RCC 7860 (cell line): Measurements from ENCODE around the gene GOLGA7B.

Source experiments
- DNase-seq: peaks from one replicate; pipeline ENCODE4 v3.0.0-alpha.2; 2015; ENCODE audit warnings: low spot score
- FAIRE-seq: peaks from 2 replicates; lab custom pipeline; 2012; peaks lifted over from hg19 to GRCh38; lab: Jason Lieb, UNC

GOLGA7B gene

DNA sequence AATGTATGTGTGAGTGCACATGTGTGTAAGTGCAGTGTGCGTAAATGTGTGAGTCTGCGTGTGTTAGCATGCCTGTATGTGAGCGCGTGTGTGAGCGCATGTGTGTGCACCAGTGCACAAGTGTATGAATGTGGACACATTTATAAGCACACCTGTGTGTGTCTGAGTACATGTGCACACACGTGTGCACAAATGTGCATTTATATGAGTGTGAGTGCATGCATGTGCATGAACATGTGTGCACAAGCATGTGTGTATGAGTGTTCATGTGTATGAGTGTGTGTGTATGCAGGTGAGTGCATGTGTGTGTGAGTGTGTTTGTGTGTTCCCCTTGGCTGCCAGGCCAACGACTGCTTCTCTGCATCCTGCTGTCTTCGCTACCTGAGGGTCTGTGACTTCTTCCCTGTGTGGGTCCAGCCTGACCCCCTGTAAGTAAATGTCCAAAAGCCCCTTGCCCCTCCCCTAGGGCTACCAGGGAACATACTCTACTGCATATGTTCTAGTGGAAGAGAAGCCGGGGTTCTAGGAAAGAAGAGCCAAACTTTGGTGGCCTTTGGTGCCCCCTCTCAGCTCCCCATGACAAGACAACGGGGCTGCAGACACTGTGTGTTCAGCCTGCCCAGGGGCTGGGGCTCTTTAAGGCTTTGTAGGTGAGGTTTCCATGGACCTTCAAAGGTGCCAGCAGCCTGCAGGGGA is 17.0 kb downstream of the GOLGA7B start:
- FAIRE-seq (no peak), DNase-seq (no peak)

DNA sequence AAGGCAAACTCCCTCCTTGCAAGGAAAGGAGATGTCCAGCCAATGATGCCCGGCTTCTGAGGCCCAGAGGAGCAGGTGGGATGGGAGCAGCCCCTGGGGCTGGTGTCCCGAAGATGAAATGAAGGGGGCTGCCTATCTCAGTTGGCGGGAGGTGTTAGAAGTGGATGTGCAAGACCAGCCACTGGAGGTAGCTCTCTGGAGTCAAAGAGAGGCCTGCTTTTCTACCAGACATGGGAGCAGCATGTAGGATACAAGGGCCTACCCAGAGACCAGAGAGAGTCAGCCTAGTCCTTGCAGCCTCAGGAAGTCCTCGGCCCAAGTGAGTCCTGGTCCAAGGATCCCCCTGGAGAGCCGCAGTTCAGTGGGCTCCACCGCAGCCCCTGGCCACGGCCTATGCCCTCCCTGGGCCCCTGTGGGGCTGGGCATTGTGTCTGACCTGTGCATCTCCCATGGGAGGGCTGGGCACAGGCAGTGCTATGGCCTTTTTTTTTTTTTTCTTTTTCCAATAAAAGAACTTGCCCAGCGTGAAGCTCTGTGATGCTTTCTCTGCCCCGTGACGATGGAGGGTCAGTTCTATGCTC is 17.7 kb downstream of the GOLGA7B start:
- FAIRE-seq (no peak), DNase-seq (no peak)

DNA sequence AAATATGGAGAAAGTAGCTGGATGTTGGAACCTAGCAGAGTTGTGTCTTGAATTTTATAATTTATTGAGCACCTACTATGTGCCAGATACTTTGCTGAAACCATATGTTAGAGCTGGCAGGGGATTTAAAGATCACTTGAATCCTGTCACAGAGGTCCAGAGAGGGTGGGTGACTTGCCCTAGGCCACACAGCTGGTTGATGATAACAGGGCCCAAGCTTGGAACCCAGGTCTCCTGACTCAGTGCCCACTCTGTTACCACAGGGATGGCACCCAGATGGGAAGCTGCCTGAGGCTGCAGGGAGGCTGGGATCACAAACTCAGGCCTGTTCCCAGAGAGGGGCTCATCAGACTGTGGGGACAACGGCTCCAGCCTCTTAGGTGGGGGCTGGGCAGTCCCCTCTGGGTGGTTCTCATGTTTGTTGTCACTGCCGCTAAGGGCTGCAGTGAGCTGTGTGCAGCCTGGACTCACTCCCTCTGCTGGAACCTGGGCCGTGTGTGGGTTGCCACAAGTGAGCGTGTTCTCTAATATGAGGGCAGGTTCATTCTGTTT is 18.6 kb downstream of the GOLGA7B start:
- DNase-seq, result no peak
- no peak for FAIRE-seq

DNA sequence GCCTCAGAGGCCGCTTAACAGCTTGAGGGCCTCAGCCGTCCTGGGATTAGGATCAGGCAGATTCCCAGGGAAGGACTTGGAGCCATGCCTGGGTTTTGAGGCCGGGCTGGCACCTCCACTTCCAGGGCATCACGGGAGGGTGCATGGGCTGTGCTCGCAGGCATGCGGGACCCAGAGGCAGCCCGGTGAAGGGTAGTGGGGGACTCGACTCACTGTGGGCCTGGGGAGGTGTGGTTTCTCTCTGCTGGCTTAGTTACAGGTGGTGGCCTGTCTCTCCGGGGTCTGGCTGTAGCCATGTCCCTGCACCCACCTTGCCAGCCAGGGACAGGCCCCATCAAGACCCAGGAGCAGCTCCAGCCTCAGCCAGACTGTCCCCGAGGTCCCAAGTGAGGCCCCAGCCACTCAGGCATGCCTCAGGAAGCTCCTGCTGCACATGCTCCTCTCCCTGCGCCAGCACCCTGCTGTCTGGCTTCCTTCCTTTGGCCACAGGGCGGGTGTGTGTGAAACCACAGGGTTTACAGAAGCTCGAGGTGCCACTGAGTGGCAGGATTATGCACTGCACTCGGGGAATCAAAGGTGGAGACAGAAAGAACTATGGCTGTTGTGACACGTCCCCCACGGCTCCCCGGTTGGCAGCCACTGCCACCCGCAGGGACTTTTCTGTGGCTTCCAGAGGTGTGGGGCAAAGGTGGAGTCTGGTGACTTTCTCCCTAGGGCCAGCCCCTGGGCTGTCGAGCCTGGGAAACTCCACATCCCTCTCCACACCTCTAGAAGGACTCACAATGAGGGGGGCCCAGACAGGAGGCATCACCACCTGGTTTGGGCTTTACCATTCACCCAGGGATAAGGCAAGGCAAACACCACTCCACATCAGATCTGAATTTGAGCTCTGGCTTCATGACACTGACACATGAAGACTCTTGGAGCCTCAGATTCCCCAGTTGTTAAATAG is 19.7 kb downstream of the GOLGA7B start:
- peak; percentile 89 for FAIRE-seq
- DNase-seq, result peak; percentile 91

DNA sequence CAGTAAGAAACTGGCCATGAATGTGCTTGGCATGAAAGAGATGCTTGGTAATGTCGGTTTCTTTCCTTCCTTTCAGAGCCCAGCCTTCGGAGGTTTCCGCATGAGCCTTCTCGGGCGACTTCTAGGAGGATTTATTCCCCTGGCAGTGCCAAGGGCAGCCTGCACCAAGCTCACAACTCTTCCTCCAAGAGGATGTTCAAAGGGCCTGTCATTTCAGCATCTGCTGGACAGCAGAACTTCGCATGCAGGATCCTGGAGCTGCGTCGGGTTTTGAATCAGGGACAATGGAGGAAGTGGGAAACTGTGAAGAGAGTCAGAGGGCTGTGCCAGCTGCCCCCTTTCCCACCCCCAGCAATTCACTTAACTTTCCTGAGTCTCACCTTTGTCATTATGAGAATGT is 21.3 kb downstream of the GOLGA7B start:
- DNase-seq (no peak), FAIRE-seq (no peak)

DNA sequence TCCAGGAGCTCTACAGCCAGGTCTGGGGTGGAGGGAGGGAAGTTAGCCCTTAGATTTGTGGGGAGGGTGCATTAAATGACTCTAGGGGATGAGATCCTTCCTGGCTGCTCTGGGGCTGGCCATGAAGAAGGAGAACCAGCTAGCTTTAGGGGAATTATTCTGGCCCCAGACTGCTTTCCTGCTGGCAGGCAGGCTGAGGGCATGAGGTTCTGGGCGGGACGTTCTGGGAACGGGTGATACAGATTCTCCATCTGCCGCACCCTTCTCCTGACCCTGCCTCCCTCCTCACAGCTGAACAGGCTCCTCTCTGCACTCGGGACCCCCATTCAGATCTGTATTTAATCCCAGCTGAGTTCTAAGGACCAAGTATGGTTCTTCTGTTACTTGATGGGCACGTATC is 23.9 kb downstream of the GOLGA7B start:
- FAIRE-seq (no peak), DNase-seq (no peak)

DNA sequence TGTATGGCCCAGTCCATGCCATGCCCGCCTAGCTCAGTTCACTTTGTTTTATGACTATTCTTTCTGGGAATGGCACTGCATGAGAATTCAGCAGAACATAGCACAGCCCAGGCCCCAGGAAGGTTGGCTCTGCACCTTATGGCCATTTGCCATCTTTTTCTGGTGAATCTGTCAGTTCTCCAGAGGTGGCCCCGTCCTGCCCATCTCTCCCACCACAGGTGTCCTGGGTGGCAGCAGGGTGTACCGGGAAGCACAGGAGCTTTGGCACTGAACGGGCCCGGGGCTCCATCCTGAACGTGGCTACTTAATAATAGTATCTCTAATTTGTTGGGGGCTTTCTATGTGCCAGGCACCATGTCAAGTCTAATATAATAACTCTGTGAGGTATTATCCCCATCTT is 24.7 kb downstream of the GOLGA7B start:
- FAIRE-seq (no peak), DNase-seq (no peak)

DNA sequence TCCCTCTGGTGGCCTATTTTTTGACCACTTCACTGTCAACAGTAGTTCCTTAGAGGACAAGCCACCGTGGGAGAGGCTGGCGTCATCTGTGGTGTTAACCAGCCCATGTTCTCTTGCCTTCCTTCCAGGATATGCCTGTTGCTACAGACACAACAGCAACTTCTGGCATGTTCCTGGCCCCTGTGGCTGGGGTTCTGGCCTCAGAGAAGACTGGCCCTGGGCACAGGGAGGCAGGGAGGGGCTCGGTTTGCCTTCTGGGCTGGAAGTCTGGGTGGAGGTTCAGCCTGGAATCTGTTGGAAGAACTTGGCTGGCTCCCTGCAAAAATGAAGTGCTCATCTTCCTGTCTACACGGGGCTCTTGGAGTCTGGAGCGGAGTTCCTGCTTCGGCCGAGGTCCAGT is 25.7 kb downstream of the GOLGA7B start:
- DNase-seq (no peak), FAIRE-seq (no peak)

DNA sequence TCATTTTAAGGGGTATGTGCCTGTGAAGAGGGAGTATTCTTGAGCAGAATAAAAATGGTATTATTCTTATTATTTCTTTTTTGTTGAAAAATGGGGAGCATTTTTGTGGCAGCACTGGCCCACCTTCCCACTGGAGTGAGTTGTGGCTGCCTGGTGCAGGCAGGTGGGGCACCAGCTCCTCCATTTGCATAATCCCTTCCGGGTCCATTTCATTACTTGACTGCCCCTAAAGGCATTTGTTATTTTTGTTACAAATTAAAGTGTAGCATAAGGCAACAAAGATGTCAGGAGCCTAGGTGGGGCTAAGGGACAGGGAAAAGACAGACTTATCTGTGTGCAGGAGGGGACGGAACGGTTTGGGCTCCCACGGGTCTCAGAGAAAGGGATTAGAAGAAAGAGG is 26.8 kb downstream of the GOLGA7B start:
- no peak for FAIRE-seq
- no peak for DNase-seq

DNA sequence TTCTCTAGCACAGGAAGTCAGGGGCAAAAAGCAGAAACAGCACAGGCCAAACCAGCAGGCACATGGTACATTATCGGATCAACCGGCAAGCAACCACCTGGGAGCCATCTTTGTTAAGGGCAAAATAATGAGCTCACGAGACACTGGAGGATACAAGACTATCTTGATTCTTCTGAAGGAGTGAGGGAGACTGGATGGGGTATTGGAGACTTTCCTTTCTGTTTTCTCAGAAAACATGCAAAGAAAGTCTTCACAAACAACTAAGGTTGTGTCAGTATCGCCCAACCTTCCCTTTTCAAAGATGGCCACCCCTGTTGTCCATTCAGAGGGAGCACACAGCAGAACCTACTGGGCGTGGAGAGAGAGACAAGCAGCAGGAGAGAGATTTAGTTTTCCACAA is 29.6 kb downstream of the GOLGA7B start:
- DNase-seq (no peak), FAIRE-seq (no peak)

DNA sequence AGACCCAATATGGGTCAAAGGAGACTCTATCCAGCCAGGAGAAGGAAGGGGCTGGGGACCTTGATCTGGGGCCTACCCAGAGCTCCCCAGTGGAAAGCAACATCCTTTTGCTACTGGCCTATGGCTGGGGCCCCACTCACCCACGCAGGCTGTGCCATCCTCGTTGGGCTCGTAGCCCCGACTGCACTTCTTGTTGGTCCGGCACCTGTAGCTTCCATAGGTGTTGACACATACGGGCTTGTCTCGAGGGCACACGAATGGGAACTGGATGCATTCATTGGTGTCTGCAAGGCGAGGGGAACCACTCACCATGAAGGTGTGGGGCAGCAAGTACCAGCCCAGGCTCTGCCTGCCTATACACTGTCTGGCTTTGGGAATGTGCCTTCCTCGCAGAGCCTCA is 30.5 kb downstream of the GOLGA7B start:
- no peak for FAIRE-seq
- DNase-seq, result no peak

DNA sequence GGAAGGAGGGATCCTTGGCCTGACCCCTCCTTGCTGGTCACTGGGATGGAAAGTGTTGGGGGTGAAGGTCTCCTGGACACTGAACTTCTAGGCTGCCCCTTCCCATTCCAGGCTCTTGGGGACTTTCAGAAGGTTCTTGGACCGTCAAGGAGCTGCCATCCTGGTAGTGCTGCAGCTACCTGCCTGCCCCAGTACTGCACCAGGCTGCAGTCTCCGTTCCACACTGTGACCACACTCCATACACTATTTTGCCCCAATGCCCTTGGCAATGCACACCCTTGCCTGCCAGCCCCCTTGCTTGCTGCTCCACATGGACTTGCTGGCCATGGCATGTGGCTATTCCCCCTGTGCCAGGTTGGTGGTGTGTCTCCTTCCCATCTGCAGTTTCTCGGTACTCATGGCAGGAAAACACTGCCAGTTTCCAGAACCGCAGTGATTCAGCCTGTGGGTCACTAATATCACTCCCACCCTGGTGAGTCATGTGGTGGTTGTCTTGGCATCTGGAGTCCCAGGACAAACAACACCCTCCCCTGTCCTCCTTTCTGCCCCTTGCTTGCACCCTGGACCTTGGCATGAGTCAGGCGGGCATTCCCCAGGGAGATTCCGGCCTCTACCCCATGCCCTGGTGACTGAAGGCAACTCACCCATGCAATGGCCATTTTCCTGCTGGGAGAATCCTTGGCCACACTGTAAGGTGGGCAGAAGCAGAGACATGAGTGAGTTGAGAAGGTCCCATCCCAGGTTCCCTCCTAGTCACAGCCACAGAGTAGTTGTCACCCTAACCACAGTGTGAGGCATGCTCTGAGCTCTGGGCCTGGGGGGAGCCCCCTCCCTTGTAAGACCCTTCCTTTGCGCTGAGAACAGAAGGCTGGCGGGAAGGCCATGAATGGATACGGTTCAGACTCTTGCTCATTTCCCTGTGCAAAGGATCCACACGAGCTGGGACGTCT is 32.8 kb downstream of the GOLGA7B start:
- DNase-seq (peak; percentile 99), FAIRE-seq (peak; percentile 99)

DNA sequence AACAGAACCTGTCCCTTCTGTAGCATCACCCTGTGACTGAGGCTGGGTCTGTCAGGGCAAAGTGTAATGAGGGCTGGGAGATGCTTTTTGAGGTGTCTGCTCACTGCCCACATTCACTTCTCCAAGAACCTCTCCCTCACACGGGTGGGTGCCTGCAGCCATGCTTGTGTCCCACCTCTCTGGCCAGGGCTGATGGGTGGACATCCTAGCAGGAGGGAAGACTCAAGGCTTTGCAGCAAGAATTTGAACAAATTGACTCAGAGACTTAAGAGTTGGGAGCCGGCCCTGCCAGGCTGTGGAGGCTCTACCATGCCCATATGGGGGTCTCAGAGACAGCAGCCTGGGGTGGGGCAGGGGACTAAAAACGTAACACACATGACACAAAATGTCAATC is 33.4 kb downstream of the GOLGA7B start:
- DNase-seq (no peak), FAIRE-seq (no peak)

DNA sequence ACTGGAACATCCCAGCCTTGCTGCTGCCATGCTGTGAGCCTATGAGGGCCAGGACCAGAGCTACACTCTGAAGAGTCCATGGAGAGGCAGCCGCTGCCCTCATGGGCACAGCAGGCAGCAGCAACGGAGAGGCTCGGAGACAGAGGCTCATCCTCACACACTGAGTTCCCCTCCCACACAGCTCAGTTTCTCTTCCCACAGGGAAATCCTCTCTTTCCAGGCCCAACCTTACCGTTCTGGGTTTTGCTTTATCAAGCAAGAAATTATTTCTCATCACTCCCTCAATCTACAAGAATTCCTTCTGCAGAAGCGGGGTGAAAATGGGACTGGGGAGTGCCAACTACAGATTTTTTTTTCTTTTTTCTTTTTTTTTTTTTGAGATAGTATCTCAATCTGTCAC is 36.6 kb downstream of the GOLGA7B start:
- DNase-seq, result no peak
- FAIRE-seq, result no peak

DNA sequence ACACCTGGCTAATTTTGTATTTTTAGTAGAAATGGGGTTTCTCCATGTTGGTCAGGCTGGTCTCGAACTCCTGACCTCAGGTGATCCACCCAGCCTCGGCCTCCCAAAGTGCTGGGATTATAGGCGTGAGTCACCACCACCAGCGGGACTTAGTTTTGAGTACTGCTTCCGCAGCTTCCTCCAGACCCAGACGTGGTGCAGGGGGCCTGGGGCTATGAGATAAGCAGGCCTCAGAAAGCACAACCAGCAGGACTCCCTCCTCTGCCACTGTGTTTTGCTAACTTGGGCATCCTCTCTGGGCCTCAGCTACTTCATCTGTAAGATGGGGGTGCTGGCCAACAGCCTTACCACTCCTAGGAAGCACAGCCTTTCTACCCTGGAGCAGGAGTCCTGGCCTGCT is 37.8 kb downstream of the GOLGA7B start:
- peak; percentile 19 for DNase-seq
- no peak for FAIRE-seq

DNA sequence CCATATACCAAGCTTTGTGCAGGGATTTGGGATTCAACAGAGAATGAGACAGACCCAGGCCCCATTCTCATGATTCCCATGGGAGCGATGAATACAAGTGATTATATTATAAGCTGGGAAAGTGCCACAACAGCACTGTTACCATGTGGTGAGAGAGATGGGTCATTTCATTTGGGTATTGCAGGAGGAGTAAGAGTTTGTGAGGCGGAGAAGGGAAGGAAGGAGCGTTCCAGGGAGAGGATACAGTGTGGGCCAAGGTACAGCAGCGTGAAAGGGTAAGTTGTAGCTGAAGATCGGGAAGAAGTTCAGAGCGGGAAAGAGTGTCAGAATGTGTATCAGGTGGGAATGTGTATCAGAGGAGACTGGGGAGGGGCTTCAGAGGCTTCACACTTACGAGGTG is 38.5 kb downstream of the GOLGA7B start:
- FAIRE-seq, result no peak
- no peak for DNase-seq

DNA sequence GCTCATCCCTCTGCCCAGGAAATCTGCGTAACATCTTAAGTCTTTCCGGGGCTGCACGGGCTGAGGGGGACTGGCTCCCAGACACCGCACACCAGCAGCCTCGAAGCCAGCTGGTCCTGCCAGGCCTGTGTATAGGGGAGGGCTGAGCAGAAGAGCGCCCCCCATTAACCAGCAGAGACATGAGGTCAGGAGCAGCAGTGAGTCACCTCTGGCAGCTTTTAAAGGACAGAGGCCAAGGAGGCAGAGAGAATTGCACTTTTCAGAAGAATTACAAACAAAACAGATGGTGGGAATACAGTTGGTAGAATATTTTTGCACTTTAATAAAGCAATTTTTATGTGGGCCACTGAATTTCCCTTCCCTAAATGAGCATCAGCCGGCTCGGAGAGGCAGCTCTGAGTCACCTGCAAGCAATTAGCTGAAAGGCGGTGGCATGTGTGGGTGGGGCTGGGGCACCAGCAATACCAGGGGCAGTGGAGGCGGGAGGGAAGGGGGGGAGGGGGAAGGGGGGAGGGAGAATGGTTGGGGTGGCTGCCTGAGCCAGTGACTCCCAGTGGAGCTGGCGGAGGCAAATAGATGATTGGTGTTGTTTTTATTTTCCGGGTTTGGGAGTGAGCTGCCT is 39.1 kb downstream of the GOLGA7B start:
- peak; percentile 77 for DNase-seq
- FAIRE-seq, result peak; percentile 2

DNA sequence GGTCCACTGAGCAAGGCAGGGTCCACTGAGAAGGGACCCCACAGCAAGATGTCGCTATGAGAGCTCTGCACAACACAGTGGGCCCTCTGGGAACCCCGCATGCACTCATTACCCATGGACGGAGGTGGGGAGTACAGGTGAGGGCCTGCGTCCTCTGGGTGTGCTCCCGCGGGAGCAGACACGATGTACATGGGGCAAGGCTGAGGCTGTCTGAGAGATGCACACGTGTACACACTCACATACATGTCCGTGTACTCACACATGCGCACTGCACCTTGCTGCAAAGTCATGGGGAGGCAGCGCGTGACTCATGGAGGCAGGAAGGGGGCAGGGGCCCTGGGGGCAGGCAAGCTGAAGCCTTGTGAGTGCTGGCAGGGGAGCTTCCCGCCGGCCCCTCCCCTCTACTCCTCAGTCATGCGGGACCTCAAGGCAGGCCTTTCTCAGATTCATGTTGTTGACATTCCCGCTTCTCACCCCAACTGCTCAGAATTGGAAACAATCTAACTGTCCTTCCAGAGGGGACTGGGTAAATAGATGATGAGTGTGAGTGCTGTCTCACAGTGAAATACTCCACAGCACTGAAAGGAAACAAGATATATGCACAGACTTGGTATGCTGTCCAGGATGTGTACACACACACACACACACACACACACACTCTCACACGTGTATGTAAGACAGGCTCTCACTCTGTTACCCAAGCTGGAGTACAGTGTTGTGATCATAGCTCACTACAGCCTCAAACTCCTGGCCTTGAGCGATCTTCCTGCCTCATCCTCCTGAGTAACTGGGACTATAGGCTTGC is 40.0 kb downstream of the GOLGA7B start:
- FAIRE-seq, result peak; percentile 85

DNA sequence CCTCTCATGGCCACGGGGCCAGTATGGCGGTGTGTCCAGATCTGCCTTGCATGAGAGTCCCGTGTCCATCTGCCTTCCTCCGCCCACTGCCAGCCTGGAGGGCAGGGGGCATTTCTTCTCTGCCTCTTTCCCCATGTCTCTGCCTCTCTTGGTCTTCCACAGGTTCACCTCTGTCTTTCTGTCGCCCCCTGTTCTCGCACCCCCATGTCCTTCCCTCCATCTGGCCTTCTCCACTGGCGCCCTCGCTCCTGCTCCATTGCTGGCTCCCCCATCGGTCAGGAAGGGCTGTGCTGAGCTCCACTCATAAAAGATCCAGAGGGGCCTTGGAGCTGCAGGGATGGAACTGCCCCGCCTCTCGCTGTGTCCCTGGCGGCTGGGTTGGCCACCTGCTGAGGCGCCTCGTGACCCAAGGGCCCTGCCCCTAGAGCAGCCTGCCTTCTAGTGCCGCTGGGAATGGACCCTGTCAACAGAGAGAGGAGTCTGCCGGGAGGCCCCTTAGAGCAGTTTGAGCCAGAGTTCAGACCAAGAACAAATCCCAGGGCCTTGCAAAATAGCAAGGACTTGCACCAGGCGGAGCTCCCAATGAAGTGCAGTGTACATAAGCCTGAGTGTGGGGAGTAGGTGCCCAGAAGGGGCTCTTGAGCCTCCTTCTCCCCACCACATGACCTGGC is 42.0 kb downstream of the GOLGA7B start:
- DNase-seq, result no peak
- FAIRE-seq, result no peak

More for the DNA sequence above, 40.0 kb downstream of the GOLGA7B start:
- peak; percentile 95 for DNase-seq
